Epithelial cell of esophagus (primary cell): ENCODE data around the gene ITGA7.
"Not testable (repeated sequence)": the region's sequence is repeated elsewhere in the genome, so short reads cannot be mapped to it uniquely, and the experiment has no call there.

Experiments used
- DNase-seq: peaks from one replicate; pipeline ENCODE4 v3.0.0; 2010; ENCODE audit warnings: low read depth
- H3K4me3 ChIP-seq: 2 replicates; pipeline ENCODE4 v1.5.1; 2011; ENCODE audit warnings: mild to moderate bottlenecking, low read length, control low read depth
- TF ChIP-seq, protein P1 (sequence below): IDR thresholded peaks from 2 replicates; pipeline ENCODE4 v1.5.1; 2011; ENCODE audit warnings: low read depth, mild to moderate bottlenecking, low read length, control low read depth, inconsistent platforms; ENCODE audit not compliant: insufficient read depth; ENCODE audit errors: missing control alignments

The ITGA7 gene

DNA sequence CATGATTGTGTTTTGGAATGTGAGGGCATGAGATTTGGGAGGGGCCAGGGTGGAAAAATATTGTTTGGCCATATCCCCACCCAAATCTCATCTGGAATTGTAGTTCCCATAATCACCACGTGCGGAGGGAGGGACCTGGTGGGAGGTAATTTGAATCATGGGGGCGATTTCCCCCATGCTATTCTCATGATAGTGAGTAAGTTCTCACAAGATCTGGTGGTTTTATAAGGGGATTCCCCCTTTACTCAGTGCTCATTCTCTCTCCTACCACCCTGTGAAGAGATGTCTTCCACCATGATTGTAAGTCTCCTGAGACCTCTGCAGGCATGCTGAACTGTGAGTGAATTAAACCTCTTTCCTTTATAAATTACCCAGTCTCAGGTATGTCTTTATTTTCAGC is 55.4 kb downstream of the ITGA7 start:
- H3K4me3 ChIP-seq = no peak overlapping the region
- TF ChIP-seq, protein P1, sequence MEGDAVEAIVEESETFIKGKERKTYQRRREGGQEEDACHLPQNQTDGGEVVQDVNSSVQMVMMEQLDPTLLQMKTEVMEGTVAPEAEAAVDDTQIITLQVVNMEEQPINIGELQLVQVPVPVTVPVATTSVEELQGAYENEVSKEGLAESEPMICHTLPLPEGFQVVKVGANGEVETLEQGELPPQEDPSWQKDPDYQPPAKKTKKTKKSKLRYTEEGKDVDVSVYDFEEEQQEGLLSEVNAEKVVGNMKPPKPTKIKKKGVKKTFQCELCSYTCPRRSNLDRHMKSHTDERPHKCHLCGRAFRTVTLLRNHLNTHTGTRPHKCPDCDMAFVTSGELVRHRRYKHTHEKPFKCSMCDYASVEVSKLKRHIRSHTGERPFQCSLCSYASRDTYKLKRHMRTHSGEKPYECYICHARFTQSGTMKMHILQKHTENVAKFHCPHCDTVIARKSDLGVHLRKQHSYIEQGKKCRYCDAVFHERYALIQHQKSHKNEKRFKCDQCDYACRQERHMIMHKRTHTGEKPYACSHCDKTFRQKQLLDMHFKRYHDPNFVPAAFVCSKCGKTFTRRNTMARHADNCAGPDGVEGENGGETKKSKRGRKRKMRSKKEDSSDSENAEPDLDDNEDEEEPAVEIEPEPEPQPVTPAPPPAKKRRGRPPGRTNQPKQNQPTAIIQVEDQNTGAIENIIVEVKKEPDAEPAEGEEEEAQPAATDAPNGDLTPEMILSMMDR = no peak
- no peak for DNase-seq

DNA sequence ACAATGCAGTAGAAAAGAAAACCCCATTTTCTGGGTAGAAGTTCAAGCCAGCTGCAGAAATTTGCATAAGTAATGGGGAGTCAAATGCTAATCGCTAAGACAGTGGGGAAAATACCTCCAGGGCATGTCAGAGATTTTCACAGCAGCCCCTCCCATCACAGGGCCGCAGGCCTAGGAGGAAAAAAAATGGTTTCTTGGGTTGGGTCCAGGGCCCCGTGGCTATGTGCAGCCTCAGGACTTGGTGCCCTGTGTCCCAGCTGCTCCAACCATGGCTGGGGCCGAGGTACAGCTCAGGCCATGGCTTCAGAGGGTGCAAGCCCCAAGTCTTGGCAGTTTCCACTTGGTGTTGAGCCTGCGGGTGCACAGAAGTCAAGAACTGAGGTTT is 56.4 kb downstream of the ITGA7 start:
- TF ChIP-seq, protein P1 = no peak
- H3K4me3 ChIP-seq = no peak overlapping the region
- no peak for DNase-seq

GRCh38 chr12:55650620-55651298 is 56.9 kb downstream of the ITGA7 start:
- DNase-seq, H3K4me3 ChIP-seq: not testable (repeated sequence)

- no peak overlapping the region for H3K4me3 ChIP-seq
- DNase-seq = no peak
- TF ChIP-seq, protein P1 = no peak
Observed at GRCh38 chr12:55647027-55647426, 60.7 kb downstream of the ITGA7 start.

GRCh38 chr12:55644591-55644990 is 63.1 kb downstream of the ITGA7 start:
- no peak overlapping the region for H3K4me3 ChIP-seq
- DNase-seq = no peak
- TF ChIP-seq, protein P1 = no peak

GRCh38 chr12:55642669-55643068 is 65.0 kb downstream of the ITGA7 start:
- TF ChIP-seq, protein P1 = no peak
- no peak for DNase-seq
- H3K4me3 ChIP-seq = no peak overlapping the region

- TF ChIP-seq, protein P1 = no peak
- H3K4me3 ChIP-seq = no peak overlapping the region
- no peak for DNase-seq
Observed at GRCh38 chr12:55642267-55642666, 65.4 kb downstream of the ITGA7 start.

- no peak for DNase-seq
- TF ChIP-seq, protein P1 = no peak
- no peak overlapping the region for H3K4me3 ChIP-seq
Observed at GRCh38 chr12:55641595-55641994, 66.1 kb downstream of the ITGA7 start.
